Superior temporal gyrus (tissue), 1 donor: ENCODE data around the gene SPDEF.
A peak's percentile ranks its signal among the peaks of the same experiment; 100 is the strongest.

Experiments used
- DNase-seq: peaks from one replicate; pipeline ENCODE4 v3.0.0-alpha.2; 2016; ENCODE audit errors: extremely low spot score

The SPDEF gene

DNA sequence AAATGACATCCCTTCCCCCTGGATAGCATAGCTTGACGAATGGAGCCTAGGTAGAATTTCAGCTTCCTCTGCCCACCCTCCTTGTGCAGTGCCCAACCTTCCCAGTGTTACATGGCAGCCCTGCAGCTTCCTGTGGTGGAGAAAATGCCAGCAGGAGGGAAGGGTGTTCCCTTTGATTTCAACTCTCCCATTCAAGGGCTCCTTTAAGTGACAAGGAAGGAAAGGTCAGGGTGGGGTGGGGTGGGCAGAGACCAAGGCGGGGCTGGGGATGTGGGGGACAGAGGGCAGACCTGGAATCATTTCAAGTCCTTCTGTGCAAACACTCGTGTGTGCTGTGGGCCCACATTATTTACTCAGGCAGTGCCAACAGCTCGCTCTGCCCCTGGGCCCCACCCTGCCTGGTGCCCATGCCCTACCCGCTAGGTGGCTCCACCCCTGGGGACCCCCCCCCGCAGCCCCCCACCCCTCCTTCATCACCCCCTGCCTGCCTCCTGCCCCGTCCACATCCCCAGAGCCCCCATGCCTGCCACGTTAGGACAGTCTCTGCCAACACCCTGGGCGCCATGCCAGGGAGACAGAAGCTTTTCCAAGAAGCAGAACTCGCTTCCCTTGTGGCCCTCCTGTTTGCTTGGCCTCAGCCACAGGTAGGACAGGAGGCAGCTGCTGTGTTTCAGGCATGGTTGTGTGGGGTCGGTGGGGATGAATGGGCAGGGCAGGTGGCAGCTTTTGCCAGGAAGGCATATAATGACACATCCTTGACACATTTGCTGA is 9.4 kb downstream of the SPDEF start:
- no peak for DNase-seq

DNA sequence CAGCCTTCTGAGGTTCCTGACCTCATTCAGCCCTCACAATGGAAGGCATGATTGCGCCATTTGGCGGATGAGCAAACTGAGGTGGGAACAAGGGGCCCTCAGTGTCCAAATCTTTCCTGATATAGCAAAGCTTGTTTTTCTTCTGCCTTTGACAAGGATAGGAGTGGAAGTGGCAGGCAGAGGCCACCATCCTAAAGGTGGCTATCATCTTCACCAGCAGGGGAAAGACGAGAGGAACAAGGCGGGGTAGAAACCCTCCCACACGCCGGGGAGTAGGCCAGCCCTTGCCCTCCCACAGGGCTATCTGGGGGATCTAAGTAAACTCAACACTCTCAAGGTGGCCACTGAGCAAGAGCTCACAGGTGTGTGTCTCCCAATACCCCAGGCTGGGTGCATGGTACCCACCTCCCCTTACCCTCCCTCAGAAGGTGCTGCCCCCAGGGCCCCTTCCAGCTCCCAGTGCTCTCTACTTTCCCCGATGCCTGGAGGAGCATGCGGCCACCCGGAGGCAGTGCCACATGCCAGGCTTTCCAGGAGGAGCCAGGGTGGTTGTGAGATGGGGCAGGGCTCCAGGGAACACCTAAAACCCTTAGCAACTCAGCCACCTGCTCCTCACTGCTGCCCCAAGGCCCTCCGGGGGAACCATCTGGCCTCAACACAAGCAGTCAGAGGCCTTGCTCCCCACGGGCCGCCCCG is 11.2 kb downstream of the SPDEF start:
- no peak for DNase-seq

GRCh38 chr6:34544052-34544604 is 12.0 kb downstream of the SPDEF start:
- no peak for DNase-seq

DNA sequence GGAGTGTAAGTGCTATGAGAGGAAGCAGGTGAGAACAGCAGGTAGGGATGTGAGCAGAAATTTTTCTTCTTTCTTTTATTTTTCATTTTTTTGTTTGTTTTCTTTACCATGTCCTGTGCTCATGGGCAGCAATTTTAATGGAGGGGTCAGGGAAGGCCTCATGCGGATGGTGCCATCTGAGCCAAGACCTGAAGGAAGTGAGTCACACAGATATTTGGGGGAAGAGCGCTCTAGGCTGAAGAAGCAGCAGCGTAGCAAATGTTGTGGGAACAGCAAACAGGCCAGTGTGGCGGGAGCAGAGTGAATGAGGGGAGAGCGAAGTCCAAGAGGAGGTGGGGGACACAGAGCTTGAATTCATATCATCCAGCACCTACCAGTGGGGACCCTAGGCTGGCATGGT is 12.7 kb downstream of the SPDEF start:
- DNase-seq, result no peak

DNA sequence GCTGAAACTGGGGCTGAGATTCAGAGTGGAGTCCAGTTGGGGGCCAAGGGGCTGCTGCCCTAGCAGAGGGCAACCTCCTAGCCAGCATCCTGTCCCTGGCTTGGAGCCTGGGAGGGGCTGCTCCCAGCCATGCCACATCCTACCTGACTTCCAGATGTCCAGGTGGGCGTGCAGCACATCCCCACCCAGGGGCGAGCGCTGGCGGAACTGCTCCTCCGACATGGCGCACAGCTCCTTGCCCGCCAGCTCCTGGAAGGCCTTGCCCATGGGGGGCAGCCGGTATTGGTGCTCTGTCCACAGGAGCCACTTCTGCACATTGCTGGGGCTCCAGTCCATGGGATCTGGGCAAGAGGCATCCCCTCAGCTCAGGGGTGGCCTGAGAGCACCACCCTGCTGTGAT is 15.3 kb downstream of the SPDEF start:
- no peak for DNase-seq

- DNase-seq, result no peak
These were observed 15.9 kb downstream of the SPDEF start for GRCh38 chr6:34540222-34540621.

DNA sequence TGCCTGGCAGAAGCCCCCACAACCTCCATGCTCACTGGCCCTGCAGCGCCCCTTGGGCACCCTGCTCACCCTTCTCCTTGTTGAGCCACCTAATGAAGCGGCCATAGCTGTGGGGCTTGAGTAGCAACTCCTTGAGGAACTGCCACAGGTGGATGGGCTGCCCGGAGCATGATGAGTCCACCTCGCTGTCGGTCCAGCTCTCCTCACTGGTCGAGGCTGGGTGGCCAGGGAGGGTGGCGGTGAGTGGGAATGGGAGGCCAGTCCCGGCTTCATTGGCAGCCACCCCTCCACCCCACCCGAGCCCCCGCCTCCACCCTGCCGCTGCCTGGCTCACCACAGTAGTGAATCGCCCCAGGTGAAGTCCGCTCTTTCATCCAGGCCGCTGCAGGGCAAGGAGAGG is 16.9 kb downstream of the SPDEF start:
- no peak for DNase-seq

GRCh38 chr6:34538581-34538980 is 17.5 kb downstream of the SPDEF start:
- DNase-seq, result no peak

DNA sequence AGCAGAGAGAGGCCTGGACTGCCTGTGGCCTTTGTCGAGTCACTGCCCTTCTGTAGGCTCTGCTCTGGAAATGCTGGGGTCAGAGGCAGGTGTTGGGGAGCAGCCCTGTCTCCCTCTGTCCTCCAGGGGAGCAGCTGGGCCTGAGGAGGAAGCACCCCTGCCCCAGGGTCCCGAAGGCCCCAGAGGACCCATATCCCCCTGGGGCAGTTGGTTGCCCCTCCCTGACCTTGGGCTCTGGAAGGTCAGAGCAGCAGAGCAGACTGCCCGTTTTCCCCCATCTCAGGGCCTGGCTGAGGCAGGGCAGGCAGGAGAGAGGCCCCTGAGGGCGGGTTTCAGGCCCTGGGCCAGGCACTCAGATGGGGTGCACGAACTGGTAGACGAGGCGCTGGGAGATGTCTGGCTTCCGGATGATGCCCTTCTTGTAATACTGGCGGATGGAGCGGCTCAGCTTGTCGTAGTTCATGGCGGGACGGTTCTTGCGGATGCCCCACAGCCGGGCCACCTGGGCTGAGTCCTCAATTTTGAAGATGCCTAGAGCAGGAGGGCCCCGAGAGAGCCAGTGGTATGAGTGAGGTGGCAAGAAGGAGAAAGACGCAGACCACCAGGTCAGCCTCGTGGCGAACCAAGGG is 18.1 kb downstream of the SPDEF start:
- no peak for DNase-seq

DNA sequence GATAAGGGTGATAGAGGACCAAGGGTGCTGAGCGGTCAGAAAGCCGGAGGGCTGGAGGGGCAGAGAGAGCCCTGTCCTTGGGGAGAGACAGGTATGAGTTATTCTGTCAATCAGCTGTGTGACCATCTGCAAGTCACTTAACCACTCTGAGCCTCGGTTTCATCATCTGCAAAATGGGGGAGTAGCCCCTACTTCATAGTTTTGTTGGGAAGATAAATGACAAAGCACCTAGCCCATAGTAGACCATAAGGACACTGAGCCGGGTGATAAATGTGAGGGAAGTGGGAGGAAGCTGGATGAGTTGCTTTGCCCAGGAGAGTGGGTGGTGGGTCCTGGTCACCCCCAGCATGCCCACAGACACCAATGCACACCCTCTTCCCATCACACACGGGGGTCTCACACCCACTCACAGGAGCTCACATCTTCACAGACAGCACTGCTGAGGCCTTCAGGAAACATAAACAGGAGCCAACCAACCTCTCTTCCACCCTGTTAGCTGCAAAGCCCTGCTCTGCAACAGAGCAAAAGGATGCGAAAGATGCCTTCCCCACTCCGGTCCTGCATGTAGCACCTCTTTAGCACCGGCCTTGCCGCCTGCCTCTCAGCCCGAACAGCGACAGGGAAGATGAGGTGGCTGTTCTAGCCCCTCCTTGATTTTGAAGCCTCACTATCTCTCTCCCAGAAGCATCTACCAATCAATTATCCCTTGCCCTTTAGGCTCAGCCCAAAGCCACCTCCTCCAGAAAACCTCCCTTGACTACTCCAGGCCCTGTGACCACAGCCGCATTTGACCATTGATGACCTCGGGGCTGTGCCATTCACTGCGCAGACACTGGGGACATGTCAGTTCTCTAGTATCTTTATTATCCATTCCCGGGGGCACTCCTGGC is 18.9 kb downstream of the SPDEF start:
- DNase-seq, result no peak

DNA sequence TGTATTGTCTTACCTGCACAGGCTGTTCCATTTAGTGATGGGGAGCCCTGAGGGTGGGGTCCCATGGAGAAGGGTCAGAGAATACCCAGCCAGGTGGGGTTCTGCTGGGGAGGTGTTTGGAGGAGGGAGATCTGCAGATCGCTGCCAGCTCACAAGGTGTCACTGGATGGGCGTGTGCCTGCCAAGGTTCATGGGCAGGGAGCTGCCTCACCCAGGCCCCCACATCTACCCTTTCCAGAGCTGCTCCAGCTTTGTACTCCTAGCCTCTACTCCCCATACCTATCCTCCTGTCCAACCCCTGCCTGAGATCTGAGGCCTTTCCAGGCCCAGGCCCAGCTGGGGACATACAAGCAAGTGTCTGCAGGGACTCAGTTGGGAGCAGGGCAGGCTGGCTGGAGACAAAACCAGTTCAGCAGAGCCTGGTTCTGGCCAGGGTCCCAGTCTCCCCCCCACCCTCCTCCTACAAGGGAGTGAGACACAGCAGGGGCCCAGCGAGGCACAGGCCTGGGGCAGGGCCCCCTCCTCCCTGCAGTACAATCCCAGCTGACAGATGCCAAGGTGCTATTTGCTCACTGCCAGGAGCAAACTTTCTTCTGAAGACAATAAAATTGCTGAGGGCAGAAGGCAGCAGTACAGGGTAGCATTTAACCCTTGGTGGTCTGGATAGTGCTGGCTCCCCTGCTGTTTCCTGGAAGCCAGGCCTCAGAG is 19.7 kb downstream of the SPDEF start:
- DNase-seq, result no peak

DNA sequence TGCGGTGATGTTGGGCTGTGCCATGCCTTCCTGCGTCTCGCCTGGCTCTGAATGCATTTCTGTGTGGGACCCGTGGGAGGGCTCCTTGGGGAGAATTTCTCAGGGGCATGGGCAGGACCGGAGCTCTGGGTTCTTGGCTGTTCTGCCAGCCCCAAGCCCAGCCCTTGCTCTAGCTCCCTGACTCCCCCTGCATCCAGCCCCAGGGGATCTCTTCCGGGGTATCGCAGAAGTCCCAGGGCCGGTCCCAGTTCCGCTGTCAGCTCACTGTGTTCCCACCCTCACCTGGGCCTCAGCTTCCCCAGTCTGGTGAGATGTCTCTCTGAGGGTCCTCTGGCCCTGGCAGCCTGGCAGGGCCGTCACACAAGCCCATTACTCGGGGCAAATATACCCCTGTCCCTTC is 20.5 kb downstream of the SPDEF start:
- no peak for DNase-seq

DNA sequence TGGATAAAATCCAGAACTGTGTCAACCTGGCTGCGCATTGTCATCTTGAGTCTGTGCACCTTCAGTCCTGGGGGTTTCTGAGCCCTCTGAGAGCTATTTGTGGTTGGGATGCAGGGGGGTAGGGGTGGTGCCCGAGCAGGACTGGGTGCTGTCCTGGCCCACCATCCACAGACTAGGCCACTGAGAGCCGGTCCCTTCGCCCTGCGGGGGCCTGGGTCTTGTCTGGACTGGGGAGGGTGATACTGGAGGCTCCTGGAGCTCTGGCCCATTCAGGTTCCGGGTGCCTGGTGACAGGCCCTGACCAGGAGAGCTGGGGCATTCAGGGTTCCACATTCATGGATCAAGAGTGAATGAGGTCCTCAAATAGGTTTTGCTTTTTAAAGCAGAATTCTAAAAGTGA is 20.9 kb downstream of the SPDEF start:
- DNase-seq, result no peak

DNA sequence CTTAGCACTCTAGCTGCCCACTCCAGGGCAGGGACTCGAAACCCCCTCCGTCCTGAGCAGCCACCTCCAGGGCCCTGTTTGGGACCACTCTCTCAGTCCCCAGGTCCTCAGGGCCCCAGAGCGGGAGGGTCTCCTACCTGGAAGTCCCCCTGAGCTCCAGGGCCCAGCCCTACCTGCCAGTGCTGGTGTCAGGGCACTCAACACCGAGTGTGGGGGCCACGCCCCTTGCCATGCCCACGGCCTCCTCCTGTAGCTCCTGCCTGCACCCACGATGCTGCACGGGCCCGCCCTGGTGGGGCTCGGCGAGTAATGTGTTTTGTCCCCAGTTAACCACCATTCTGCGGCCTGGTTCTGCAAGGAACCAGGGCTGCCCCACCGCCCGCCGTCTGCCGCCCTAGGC is 21.5 kb downstream of the SPDEF start:
- DNase-seq, result no peak

GRCh38 chr6:34534146-34534545 is 22.0 kb downstream of the SPDEF start:
- no peak for DNase-seq

GRCh38 chr6:34532230-34532629 is 23.9 kb downstream of the SPDEF start:
- DNase-seq, result no peak

DNA sequence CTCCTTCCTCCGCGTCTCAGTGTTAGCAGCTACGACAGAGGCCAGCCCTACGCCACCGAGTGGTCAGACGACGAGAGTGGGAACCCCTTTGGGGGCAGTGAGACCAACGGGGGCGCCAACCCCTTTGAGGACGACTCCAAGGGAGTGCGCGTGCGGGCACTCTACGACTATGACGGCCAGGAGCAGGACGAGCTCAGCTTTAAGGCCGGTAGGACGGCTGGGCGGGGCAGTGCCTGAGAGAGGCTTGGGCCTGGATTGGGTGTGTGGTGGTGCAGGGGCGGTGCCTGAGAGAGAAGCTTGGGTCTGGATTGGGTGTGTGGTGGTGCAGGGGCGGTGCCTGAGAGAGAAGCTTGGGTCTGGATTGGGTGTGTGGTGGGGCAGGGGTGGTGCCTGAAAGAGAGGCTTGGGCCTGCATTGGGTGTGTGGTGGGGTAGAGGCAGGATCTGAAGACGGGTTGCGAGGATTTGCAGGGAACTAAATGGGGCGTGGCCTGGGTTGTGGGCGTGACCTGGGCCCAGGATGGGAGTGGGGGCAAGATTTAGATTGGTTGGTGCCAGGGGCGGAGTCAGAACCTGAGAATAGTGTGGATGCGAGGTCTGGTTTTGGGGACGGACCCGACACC is 24.4 kb downstream of the SPDEF start:
- DNase-seq, result peak; percentile 56

GRCh38 chr6:34530753-34531365 is 25.3 kb downstream of the SPDEF start:
- no peak for DNase-seq

DNA sequence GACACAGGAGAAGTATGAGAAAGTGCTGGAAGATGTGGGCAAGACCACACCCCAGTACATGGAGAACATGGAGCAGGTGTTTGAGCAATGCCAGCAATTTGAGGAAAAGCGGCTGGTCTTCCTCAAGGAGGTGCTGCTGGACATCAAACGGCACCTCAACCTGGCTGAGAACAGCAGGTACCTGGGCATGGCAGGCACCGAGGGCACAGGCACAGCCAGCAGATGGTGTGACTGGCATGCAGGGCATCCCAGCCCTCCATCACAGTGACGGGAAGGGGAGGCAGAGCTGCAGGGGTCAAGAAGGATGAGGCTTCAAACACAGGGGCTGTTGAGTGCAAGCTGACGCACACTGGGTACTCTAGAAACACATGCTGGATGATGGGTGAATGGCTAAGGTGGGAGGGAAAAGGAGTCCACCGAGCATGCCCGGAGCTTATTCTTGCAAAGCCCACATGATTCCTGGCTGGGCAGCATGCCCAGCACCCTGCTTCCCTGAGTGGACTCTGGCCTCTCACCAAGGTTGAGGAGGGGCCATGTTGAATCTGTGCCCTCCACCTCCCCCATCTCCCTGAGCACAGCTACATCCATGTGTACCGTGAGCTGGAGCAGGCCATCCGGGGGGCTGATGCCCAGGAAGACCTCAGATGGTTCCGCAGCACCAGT is 26.3 kb downstream of the SPDEF start:
- DNase-seq, result no peak
